ENCODE measurements around the gene BRD7. TPM values are rescaled to one million over a fixed set of nuclear protein-coding genes. Genes with fewer than 3 reads are reported as not detected.
A peak's percentile ranks its signal among the peaks of the same experiment; 100 is the strongest.

BRD7 gene
- total RNA-seq, 2 donors from 2014 or later, result 21.8 to 32.6 TPM

GRCh38 chr16:50371036-50371716, 2.4 kb upstream of the BRD7 start:
- no peak for ATAC-seq
- TF ChIP-seq POLR2A (IDR thresholded peaks at IDR 0.05), result no peak
- no peak for TF ChIP-seq CTCF (IDR thresholded peaks at IDR 0.05)

GRCh38 chr16:50369133-50369804, 481 bp upstream of the BRD7 start:
- peak; percentile 4 for ATAC-seq
- DNase-seq, result no peak
- Histone ChIP-seq H3K4me3 (no peak overlapping the region), H3K9me3 (no peaks in the 10 kb centered on the region), H3K36me3 (replicated peaks in 1 of 2; ENCODE audit: insufficient read depth in 1 of 2, low read depth in 2 of 2) (no peaks in the 10 kb centered on the region), H3K27ac (peak overlapping the region in 2 of 4 donors; percentile 16 to 51), H3K4me1 (peaks cover 25% of the 10 kb centered on the region), H3K27me3 (no peaks in the 10 kb centered on the region)
- TF ChIP-seq CTCF (IDR thresholded peaks at IDR 0.05) (peak in 1 of 7 experiments; percentile 30), POLR2A (IDR thresholded peaks at IDR 0.05) (no peak)
- 14 to 16% methylated on average over 7 of the region's 7 CpGs for WGBS, 2 donors
- intact Hi-C loops (cut with DNase I), result no loop called here

More at GRCh38 chr16:50371036-50371716, 2.4 kb upstream of the BRD7 start:
- 67 to 74% methylated on average over 4 of the region's 4 CpGs for WGBS, 2 donors
- intact Hi-C loops (cut with DNase I), result no loop called here
- H3K27ac ChIP-seq, result no peak overlapping the region
- H3K27me3 ChIP-seq, result no peaks in the 10 kb centered on the region
- H3K4me3 ChIP-seq, result no peak overlapping the region
- H3K4me1 ChIP-seq, result peaks cover 19% of the 10 kb centered on the region
- no peaks in the 10 kb centered on the region for H3K36me3 ChIP-seq (replicated peaks in 1 of 2; ENCODE audit: insufficient read depth in 1 of 2, low read depth in 2 of 2)
- no peak for DNase-seq
- H3K9me3 ChIP-seq, result no peaks in the 10 kb centered on the region

- Histone ChIP-seq H3K4me3 (peak overlapping the region; percentile 96 to 99), H3K9me3 (no peaks in the 10 kb centered on the region), H3K36me3 (replicated peaks in 1 of 2; ENCODE audit: insufficient read depth in 1 of 2, low read depth in 2 of 2) (peaks cover 0 to 2% of the 10 kb centered on the region in 2 donors), H3K27me3 (no peaks in the 10 kb centered on the region), H3K27ac (peak overlapping the region; percentile 16 to 72 (median 57)), H3K4me1 (peaks cover 25% of the 10 kb centered on the region)
- TF ChIP-seq CTCF (IDR thresholded peaks at IDR 0.05) (no peak), POLR2A (IDR thresholded peaks at IDR 0.05) (no peak)
- DNase-seq, result no peak
- ATAC-seq, result no peak
- intact Hi-C loops (cut with DNase I), result no loop called here
- WGBS, 2 donors, result 3 to 4% methylated on average over 23 of the region's 23 CpGs
These were observed 895 bp downstream of the BRD7 start for GRCh38 chr16:50367777-50368409.

- ATAC-seq, result no peak
- no peak overlapping the region for H3K4me3 ChIP-seq
- no peak for TF ChIP-seq CTCF (IDR thresholded peaks at IDR 0.05)
- TF ChIP-seq POLR2A (IDR thresholded peaks at IDR 0.05), result no peak
- DNase-seq, result no peak
- no peaks in the 10 kb centered on the region for H3K27me3 ChIP-seq
- 47 to 50% methylated on average over 2 of the region's 2 CpGs for WGBS, 2 donors
- H3K9me3 ChIP-seq, result no peaks in the 10 kb centered on the region
- peaks cover 37% of the 10 kb centered on the region for H3K4me1 ChIP-seq
- intact Hi-C loops (cut with DNase I), result no loop called here
- no peak overlapping the region for H3K27ac ChIP-seq
- peaks cover 0 to 2% of the 10 kb centered on the region in 2 donors for H3K36me3 ChIP-seq (replicated peaks in 1 of 2; ENCODE audit: insufficient read depth in 1 of 2, low read depth in 2 of 2)
These were observed 2.8 kb downstream of the BRD7 start for GRCh38 chr16:50365791-50366575.
